HepG2 (cell line): ENCODE data around the gene CDC42BPG. TPM values are rescaled to one million over a fixed set of nuclear protein-coding genes. Genes with fewer than 3 reads are reported as not detected.

Experiments
- ATAC-seq: fragments of 200-7000 bp; cut with Tn5 transposase; 3 replicates; pipeline ENCODE4 v1.9.1; 2020; ENCODE audit warnings: mild to moderate bottlenecking, moderate library complexity
- BruUV-seq: library from RNA; stranded (reverse); fragments of 400-500 nt; replicated peaks from 2 replicates; lab custom pipeline; 2021; lab: Mats Ljungman, UMichigan
- CTCF ChIA-PET: fragments of 300-600 bp; formaldehyde crosslinking; extraction: SDS; loops from one replicate; lab custom pipeline; 2021; ENCODE audit warnings: low total read pairs, inconsistent platforms, low intra/inter-chr PET ratio; lab: Yijun Ruan, JAX
- POLR2A ChIA-PET: fragments of 350-600 bp; sonication (Branson Sonifier 250); formaldehyde crosslinking; loops from one replicate; lab custom pipeline; 2020; ENCODE audit warnings: antibody characterized with exemption, inconsistent platforms; lab: Yijun Ruan, JAX
- DNase-seq: peaks from one replicate; pipeline ENCODE4 v3.0.0-alpha.2; 2015; ENCODE audit warnings: low spot score
- FAIRE-seq: peaks from 3 replicates; lab custom pipeline; 2011; peaks lifted over from hg19 to GRCh38; lab: Jason Lieb, UNC
- H2AFZ ChIP-seq: one replicate; pipeline ENCODE4 v1.6.1; 2011; ENCODE audit warnings: low read length, inconsistent platforms
- H3K27ac ChIP-seq: fragments of 300-600 bp; 3 replicates; pipeline ENCODE4 v1.8.0; 2011; ENCODE audit warnings: mixed run types, mild to moderate bottlenecking, mixed read lengths, low read length, inconsistent platforms; ENCODE audit not compliant: insufficient read depth; ENCODE audit errors: extremely low read length
- H3K27me3 ChIP-seq, 2 experiments: fragments of 200-600 bp in 1 of 2; 2 replicates in 1 of 2; 3 replicates in 1 of 2; pipeline versions ENCODE4 v1.6.0 to v1.8.0; 2011; ENCODE audit warnings: low read length in 2 of 2, mild to moderate bottlenecking in 2 of 2, moderate library complexity in 2 of 2, inconsistent platforms in 1 of 2; ENCODE audit not compliant: insufficient read depth in 2 of 2, control insufficient read depth in 1 of 2
- H3K36me3 ChIP-seq, 2 experiments: fragments of 200-600 bp in 1 of 2; replicated peaks in 1 of 2; 2 replicates in 1 of 2; 3 replicates in 1 of 2; pipeline versions ENCODE4 v1.5.1 to v1.8.0; 2011; ENCODE audit warnings: low read length in 2 of 2, inconsistent platforms in 1 of 2; ENCODE audit not compliant: insufficient read depth in 2 of 2, control insufficient read depth in 1 of 2
- H3K4me1 ChIP-seq: 2 replicates; pipeline ENCODE4 v1.5.1; 2012; ENCODE audit warnings: low read length, inconsistent platforms; ENCODE audit not compliant: insufficient read depth
- H3K4me2 ChIP-seq: 2 replicates; pipeline ENCODE4 v1.6.0; 2011; ENCODE audit warnings: low read depth, low read length, inconsistent platforms
- H3K4me3 ChIP-seq, 3 experiments: fragments of 200-600 bp in 1 of 3; sonication (generic), shearing (Covaris generic) in 1 of 3; replicated peaks in 1 of 3; 2 replicates each; pipeline ENCODE4 v1.5.1; 2011 to 2016; ENCODE audit warnings: low read length in 3 of 3, inconsistent platforms in 2 of 3, low read depth in 2 of 3, mild to moderate bottlenecking in 2 of 3, control low read depth in 1 of 3, mixed read lengths in 1 of 3; ENCODE audit not compliant: insufficient read depth in 1 of 3
- H3K79me2 ChIP-seq: one replicate; pipeline ENCODE4 v1.6.1; 2011; ENCODE audit warnings: low read length, inconsistent platforms; ENCODE audit not compliant: insufficient read depth
- H3K9ac ChIP-seq: 2 replicates; pipeline ENCODE4 v1.6.0; 2011; ENCODE audit warnings: mild to moderate bottlenecking, low read depth, low read length, inconsistent platforms; ENCODE audit not compliant: insufficient read depth
- H3K9me3 ChIP-seq: 2 replicates; pipeline ENCODE4 v1.5.1; 2012; ENCODE audit warnings: mild to moderate bottlenecking, low read length
- H4K20me1 ChIP-seq: 2 replicates; pipeline ENCODE4 v1.6.0; 2011; ENCODE audit warnings: inconsistent platforms, mild to moderate bottlenecking, low read length, moderate library complexity; ENCODE audit not compliant: insufficient read depth
- CEBPG ChIP-seq: IDR thresholded peaks from 2 replicates; pipeline ENCODE4 v1.6.1; 2016
- CREB3 ChIP-seq: sonication (generic); formaldehyde crosslinking; IDR thresholded peaks from 2 replicates; pipeline ENCODE4 v1.5.0; 2020; ENCODE audit warnings: missing genetic modification reagents
- HBP1 ChIP-seq: IDR thresholded peaks from 2 replicates; pipeline ENCODE4 v1.6.1; 2016; ENCODE audit warnings: low read depth, control low read depth
- HOXA9 ChIP-seq: sonication (generic); formaldehyde crosslinking; IDR thresholded peaks from 2 replicates; pipeline ENCODE4 v1.8.1; 2022; ENCODE audit warnings: missing genetic modification reagents, mild to moderate bottlenecking, moderate library complexity, borderline replicate concordance
- KLF15 ChIP-seq: sonication (generic); formaldehyde crosslinking; IDR thresholded peaks from 2 replicates; pipeline ENCODE4 v1.8.1; 2023; ENCODE audit warnings: borderline replicate concordance, mild to moderate bottlenecking, inconsistent platforms, missing genetic modification reagents, mixed read lengths
- NCOA2 ChIP-seq: sonication (generic); formaldehyde crosslinking; IDR thresholded peaks from 2 replicates; pipeline ENCODE4 v1.8.0; 2022; ENCODE audit warnings: inconsistent platforms
- POLR2A ChIP-seq, 2 experiments: IDR thresholded peaks; 2 replicates each; pipeline ENCODE4 v1.6.1; 2011; ENCODE audit warnings: low read depth in 2 of 2, low read length in 2 of 2, mild to moderate bottlenecking in 1 of 2, moderate library complexity in 1 of 2; ENCODE audit not compliant: insufficient read depth in 1 of 2
- POLR2G ChIP-seq: fragments of 200-400 bp; formaldehyde crosslinking; IDR thresholded peaks from 2 replicates; pipeline ENCODE4 v1.6.1; 2018; ENCODE audit warnings: mild to moderate bottlenecking, low read depth, low read length, moderate library complexity
- SOX13 ChIP-seq, 3 experiments: fragments of 450-650 bp in 1 of 3; sonication (generic) in 1 of 3; formaldehyde crosslinking in 1 of 3; IDR thresholded peaks in 2 of 3; conservative IDR thresholded peaks in 1 of 3; 2 replicates each; pipeline versions ENCODE4 v1.5.0 to v1.6.1; 2016 to 2020; ENCODE audit warnings: antibody characterized with exemption in 1 of 3, mild to moderate bottlenecking in 1 of 3, missing compliant biosample characterization in 1 of 3, missing genetic modification reagents in 1 of 3, moderate library complexity in 1 of 3
- ZNF10 ChIP-seq: sonication (generic); formaldehyde crosslinking; IDR thresholded peaks from 2 replicates; pipeline ENCODE4 v1.4.0; 2020; ENCODE audit warnings: mild to moderate bottlenecking, low read depth, missing genetic modification reagents, borderline replicate concordance
- ZNF138 ChIP-seq: sonication (generic); formaldehyde crosslinking; IDR thresholded peaks from 2 replicates; pipeline ENCODE4 v1.5.0; 2020; ENCODE audit warnings: mild to moderate bottlenecking, low read depth, missing genetic modification reagents
- ZNF292 ChIP-seq: sonication (generic); formaldehyde crosslinking; IDR thresholded peaks from 2 replicates; pipeline ENCODE4 v1.8.1; 2022; ENCODE audit warnings: mild to moderate bottlenecking, low read depth, missing genetic modification reagents, borderline replicate concordance
- WGBS: methylation state at CpG from one replicate; pipeline ENCODE4 v1.1.6; 2017; ENCODE audit warnings: low lambda C conversion rate; 5-methylcytosine and 5-hydroxymethylcytosine counted together
- in situ Hi-C: cut with HindIII; loops from 2 replicates; pipeline ENCODE4 v1.10.0; 2017; ENCODE audit warnings: low pct_unique_long_range_greater_than_20kb; ENCODE audit not compliant: extremely low pct_ligation_motif_present
- intact Hi-C: fragments of 100-400 bp; cut with micrococcal nuclease; formaldehyde crosslinking; loops from one replicate; pipeline ENCODE4 v1.10.0; 2022; ENCODE audit not compliant: unreplicated experiment
- polyA plus RNA-seq, 8 experiments: library from polyadenylated mRNA; depleted of rRNA in 3 of 8; stranded (reverse) in 7 of 8; unstranded in 1 of 8; fragments of >200 nt; fragmentation: Illumina TruSeq in 4 of 8; extraction: Trizol in 4 of 8; gene quantifications; 2 replicates each; pipeline versions ENCODE4 v1.2.1 to v1.2.3, GENCODE V29; 2011 to 2016; ENCODE audit warnings: low read depth in 4 of 8, missing spikeins in 1 of 8, mixed read lengths in 1 of 8; ENCODE audit not compliant: insufficient read depth in 1 of 8
- total RNA-seq, 5 experiments: library from RNA; depleted of rRNA; stranded (reverse); fragments of >200 nt; fragmentation: Illumina TruSeq; extraction: Trizol; gene quantifications; 2 replicates each; pipeline ENCODE4 v1.2.3, GENCODE V29; 2016; ENCODE audit warnings: low read depth in 1 of 5

The CDC42BPG gene
- total and polyA plus RNA-seq, 2 of the 13 experiments (the other 11 are each of a cell fraction or from before 2014, with no cell fraction given): 0.55 to 1.4 TPM

- TF ChIP-seq CREB3 (CRISPR knock-in tag) (no peak), HOXA9 (no peak), ZNF138 (CRISPR knock-in tag) (no peak), KLF15 (no peak), POLR2A (IDR thresholded peaks at IDR 0.05; ENCODE audit: insufficient read depth in 1 of 2, low read depth in 2 of 2, low read length in 2 of 2) (no peak)
Observed at GRCh38 chr11:64832467-64833197, 11.8 kb downstream of the CDC42BPG start (continued).

GRCh38 chr11:64831411-64831891, 13.0 kb downstream of the CDC42BPG start:
- ChIA-PET POLR2A (no interaction called here), CTCF (interaction anchor here (0.6 kb wide), 1 partner anchor 11 kb away, joined by 3 read pairs; no protein-coding TSS in a partner anchor)
- TF ChIP-seq SOX13 (IDR thresholded peaks at IDR 0.05) (no peak), SOX13 (CRISPR knock-in tag; conservative IDR thresholded peaks at IDR 0.05 in 1 of 2, IDR thresholded peaks at IDR 0.05 in 1 of 2) (no peak), ZNF10 (no peak), CEBPG (CRISPR knock-in tag) (no peak), NCOA2 (no peak), POLR2G (no peak), HBP1 (no peak), ZNF292 (CRISPR knock-in tag) (no peak)
- Histone ChIP-seq H2AFZ (no peak overlapping the region), H3K27me3 (no peaks in the 10 kb centered on the region), H3K4me3 (no peak overlapping the region), H3K79me2 (no peaks in the 10 kb centered on the region), H3K4me1 (no peaks in the 10 kb centered on the region), H3K9me3 (no peaks in the 10 kb centered on the region), H3K27ac (no peak overlapping the region), H3K36me3 (no peaks in the 10 kb centered on the region), H3K4me2 (no peak overlapping the region), H3K9ac (no peak overlapping the region), H4K20me1 (no peaks in the 10 kb centered on the region)
- FAIRE-seq (no peak), DNase-seq (no peak), ATAC-seq (no peak)
- intact Hi-C loops (no loop called here), in situ Hi-C loops (no loop called here)
- BruUV-seq: no TSS peak
- WGBS: 95% methylated on average over 2 of the region's 24 CpGs
